ENCODE data around the gene CANT1.

DNA sequence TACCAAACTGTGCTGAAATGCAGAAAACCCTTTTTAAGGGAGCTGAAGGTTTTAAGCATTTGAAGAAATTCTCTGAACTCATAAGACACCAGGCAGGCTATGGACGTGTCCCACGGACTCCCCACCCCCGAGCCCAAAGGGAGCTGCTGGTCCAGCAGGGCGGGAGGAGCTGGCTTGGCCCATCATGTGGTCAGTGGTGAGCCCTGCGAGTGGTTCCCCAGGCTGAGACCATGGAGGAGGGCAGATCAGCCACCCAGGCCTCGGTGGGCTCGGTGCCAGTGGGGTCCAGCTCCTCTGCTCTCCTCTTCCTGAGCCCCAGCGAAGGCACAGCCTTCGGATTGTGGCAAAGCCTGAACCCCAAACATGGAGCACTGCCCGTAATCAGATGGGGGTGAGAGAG lies 56.9 kb downstream of the CANT1 start:
- TF ChIP-seq TAF1 (conservative IDR thresholded peaks at IDR 0.05): no peak
- TF ChIP-seq JUND (IDR thresholded peaks at IDR 0.05): no peak
- TF ChIP-seq, protein P1, sequence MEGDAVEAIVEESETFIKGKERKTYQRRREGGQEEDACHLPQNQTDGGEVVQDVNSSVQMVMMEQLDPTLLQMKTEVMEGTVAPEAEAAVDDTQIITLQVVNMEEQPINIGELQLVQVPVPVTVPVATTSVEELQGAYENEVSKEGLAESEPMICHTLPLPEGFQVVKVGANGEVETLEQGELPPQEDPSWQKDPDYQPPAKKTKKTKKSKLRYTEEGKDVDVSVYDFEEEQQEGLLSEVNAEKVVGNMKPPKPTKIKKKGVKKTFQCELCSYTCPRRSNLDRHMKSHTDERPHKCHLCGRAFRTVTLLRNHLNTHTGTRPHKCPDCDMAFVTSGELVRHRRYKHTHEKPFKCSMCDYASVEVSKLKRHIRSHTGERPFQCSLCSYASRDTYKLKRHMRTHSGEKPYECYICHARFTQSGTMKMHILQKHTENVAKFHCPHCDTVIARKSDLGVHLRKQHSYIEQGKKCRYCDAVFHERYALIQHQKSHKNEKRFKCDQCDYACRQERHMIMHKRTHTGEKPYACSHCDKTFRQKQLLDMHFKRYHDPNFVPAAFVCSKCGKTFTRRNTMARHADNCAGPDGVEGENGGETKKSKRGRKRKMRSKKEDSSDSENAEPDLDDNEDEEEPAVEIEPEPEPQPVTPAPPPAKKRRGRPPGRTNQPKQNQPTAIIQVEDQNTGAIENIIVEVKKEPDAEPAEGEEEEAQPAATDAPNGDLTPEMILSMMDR (IDR thresholded peaks at IDR 0.05; ENCODE audit: low read depth, low read length, missing input control): no peak
- TF ChIP-seq RAD21 (IDR thresholded peaks at IDR 0.05): no peak
- TF ChIP-seq GABPA (IDR thresholded peaks at IDR 0.05 in 1 of 2, conservative IDR thresholded peaks at IDR 0.05 in 1 of 2): no peak
- TF ChIP-seq FOXA1 (IDR thresholded peaks at IDR 0.05): no peak
- no peak for TF ChIP-seq YY1 (IDR thresholded peaks at IDR 0.05)
- TF ChIP-seq REST (IDR thresholded peaks at IDR 0.05): no peak
- no peak for TF ChIP-seq MAX (IDR thresholded peaks at IDR 0.05)
- TF ChIP-seq EGR1 (IDR thresholded peaks at IDR 0.05; ENCODE audit: low read depth in 2 of 2): no peak
- TF ChIP-seq, protein P2, sequence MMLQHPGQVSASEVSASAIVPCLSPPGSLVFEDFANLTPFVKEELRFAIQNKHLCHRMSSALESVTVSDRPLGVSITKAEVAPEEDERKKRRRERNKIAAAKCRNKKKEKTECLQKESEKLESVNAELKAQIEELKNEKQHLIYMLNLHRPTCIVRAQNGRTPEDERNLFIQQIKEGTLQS (IDR thresholded peaks at IDR 0.05): no peak
- TF ChIP-seq, protein P3, sequence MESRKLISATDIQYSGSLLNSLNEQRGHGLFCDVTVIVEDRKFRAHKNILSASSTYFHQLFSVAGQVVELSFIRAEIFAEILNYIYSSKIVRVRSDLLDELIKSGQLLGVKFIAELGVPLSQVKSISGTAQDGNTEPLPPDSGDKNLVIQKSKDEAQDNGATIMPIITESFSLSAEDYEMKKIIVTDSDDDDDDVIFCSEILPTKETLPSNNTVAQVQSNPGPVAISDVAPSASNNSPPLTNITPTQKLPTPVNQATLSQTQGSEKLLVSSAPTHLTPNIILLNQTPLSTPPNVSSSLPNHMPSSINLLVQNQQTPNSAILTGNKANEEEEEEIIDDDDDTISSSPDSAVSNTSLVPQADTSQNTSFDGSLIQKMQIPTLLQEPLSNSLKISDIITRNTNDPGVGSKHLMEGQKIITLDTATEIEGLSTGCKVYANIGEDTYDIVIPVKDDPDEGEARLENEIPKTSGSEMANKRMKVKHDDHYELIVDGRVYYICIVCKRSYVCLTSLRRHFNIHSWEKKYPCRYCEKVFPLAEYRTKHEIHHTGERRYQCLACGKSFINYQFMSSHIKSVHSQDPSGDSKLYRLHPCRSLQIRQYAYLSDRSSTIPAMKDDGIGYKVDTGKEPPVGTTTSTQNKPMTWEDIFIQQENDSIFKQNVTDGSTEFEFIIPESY (IDR thresholded peaks at IDR 0.05): no peak

Data from liver (tissue), 3 donors.